AG10803 (cell line): ENCODE results near the gene EHHADH.
"Not testable (repeated sequence)": the region's sequence is repeated elsewhere in the genome, so short reads cannot be mapped to it uniquely, and the experiment has no call there.

Experiments used
- DNase-seq: peaks from one replicate; pipeline ENCODE4 v3.0.0; 2010; ENCODE audit warnings: low read depth
- H3K4me3 ChIP-seq: 2 replicates; pipeline ENCODE4 v1.5.1; 2011; ENCODE audit warnings: mild to moderate bottlenecking, low read length, control low read depth
- TF ChIP-seq, protein P1 (sequence below): conservative IDR thresholded peaks from 2 replicates; pipeline ENCODE4 v1.5.1; 2011; ENCODE audit warnings: mild to moderate bottlenecking, low read length, control low read depth, inconsistent platforms

Gene EHHADH

DNA sequence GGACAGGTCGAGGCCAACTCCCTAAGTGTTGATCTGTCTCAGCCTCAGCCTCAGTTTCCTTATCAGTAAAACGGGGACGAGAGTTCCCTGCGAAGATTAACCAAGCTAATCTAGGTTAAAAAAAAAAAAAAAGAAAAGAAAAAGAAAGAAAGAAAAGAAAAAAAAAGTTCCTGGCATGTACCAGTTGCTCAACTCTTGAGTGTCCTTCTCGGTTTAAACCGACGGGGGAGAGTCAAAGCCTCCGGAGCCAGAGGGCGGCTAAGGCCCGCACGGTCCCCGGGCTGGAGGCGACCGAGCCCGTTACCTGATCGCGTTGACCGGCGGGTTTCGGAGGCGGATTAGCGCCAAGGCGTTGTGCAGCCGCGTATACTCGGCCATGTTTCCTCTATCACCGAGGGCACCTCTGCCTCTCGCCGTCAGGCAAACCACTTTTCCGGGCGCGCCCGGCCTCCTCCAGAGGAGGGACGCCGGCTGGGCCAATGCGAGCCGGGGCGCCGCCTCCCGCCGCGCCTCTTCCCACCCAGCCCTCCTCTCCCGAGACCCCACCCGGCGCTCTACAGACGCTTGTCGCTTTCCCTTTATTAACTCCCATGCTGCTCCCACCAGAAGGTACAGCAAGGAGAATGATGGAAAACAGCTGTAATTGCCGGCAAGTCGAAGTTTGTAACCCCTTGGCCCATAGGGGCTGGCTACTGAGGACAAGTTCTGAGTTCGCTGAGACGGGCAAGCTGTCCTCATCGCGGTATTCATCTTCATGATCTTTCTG is at the start of gene EHHADH:
Gene EHHADH, minus strand, starts transcription at position 405 of the 766 bp plus-strand sequence. Its CDS starts 27 bp downstream, at position 378.
- peak; percentile 63 for DNase-seq
- peak within 1 kb of the TSS; percentile 84 for H3K4me3 ChIP-seq
- TF ChIP-seq, protein P1, sequence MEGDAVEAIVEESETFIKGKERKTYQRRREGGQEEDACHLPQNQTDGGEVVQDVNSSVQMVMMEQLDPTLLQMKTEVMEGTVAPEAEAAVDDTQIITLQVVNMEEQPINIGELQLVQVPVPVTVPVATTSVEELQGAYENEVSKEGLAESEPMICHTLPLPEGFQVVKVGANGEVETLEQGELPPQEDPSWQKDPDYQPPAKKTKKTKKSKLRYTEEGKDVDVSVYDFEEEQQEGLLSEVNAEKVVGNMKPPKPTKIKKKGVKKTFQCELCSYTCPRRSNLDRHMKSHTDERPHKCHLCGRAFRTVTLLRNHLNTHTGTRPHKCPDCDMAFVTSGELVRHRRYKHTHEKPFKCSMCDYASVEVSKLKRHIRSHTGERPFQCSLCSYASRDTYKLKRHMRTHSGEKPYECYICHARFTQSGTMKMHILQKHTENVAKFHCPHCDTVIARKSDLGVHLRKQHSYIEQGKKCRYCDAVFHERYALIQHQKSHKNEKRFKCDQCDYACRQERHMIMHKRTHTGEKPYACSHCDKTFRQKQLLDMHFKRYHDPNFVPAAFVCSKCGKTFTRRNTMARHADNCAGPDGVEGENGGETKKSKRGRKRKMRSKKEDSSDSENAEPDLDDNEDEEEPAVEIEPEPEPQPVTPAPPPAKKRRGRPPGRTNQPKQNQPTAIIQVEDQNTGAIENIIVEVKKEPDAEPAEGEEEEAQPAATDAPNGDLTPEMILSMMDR: no peak

DNA sequence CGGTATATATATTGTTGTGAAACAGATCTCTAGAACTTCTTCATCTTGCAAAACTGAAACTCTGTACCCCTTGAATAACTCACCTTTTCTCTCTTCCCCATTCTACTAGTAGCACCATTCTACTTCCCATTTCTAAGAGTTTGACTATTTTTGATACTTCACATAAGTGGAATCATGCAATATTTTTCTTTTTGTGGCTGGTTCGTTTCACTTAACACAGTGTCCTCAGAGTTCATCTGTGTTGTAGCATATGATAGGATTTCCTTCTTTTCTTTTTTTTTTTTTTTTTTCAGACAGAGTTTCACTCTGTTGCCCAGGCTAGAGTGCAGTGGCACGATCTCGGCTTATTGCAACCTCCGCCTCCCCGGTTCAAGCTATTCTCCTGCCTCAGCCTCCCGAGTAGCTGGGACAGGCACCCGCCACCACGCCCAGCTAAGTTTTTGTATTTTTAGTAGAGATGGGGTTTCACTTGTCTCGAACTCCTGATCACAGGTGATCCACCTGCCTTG is 46.1 kb upstream of the EHHADH start:
- DNase-seq, H3K4me3 ChIP-seq: not testable (repeated sequence)

DNA sequence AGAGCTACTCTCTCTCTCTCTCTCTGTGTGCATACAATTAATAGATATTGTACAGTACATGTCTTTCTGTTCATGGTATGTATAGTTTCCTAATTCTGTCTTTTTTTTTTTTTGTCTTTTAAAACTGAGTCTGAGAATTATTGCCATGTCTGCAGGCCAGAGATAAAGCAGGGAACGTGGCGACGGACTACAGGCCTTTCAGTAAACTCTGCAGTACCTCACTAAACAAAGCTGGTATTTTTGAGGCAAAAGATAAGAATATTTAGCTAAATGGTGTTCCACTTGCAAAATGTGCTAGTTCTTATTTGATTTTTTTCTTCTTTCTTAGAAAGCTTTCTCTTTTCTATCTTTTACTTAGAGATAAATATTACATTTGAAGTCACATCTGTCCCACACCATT is 44.0 kb upstream of the EHHADH start:
- TF ChIP-seq, protein P1: no peak
- DNase-seq: no peak
- H3K4me3 ChIP-seq: no peak overlapping the region

DNA sequence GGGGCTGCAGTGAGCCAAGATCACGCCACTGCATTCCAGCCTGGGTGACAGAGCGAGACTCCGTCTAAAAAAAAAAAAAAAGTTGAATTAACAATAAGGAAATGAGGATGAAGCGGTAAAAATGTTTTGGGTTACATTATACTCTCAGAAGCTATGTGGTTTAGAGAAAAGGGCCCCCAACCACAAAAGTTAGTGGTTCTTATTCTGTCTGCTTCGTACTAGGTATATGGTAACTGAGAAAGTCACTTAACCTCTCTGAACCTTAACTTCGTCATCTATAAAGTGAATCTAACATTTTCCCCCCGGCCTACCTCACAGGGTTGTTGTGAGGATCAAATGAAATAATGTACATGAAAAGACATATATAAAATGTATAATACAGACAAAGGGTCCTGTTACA is 38.4 kb upstream of the EHHADH start:
- TF ChIP-seq, protein P1: no peak
- no peak overlapping the region for H3K4me3 ChIP-seq

DNA sequence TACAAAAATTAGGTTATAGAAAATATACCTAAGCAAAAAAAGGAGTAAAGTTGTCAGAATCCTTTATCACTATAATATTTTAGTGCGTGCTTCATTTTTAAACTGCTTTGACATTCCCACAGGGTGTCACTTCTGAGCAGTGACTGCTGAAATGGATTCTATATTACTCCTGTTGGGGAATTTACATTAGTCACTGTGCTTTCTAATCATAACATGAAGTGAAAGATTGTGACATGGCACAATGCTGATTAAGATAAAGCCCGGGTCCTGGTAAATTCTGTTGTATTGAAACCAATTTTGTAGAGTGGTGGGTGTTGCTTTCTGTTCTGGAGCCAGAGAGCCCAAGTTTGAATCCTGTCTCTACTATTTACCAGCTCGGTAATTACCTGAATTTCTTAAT is 36.4 kb upstream of the EHHADH start:
- no peak overlapping the region for H3K4me3 ChIP-seq
- DNase-seq: no peak
- TF ChIP-seq, protein P1: no peak

More for the DNA sequence above, 38.4 kb upstream of the EHHADH start:
- DNase-seq: no peak

GRCh38 chr3:185283374-185283935 is 29.6 kb upstream of the EHHADH start:
- peak overlapping the region; percentile 93 for H3K4me3 ChIP-seq
- DNase-seq: no peak
- TF ChIP-seq, protein P1: no peak

GRCh38 chr3:185282696-185283373 is 29.0 kb upstream of the EHHADH start:
- DNase-seq: peak; percentile 89
- TF ChIP-seq, protein P1: no peak
- peak overlapping the region; percentile 93 for H3K4me3 ChIP-seq
